ENCODE results near the gene PDE3A.

The PDE3A gene

GRCh38 chr12:20494851-20495250, 126.5 kb downstream of the PDE3A start:
- DNase-seq (ENCODE audit: low read depth) = no peak

GRCh38 chr12:20495997-20496396, 127.7 kb downstream of the PDE3A start:
- no peak for DNase-seq (ENCODE audit: low read depth)

GRCh38 chr12:20497707-20498106, 129.4 kb downstream of the PDE3A start:
- no peak for DNase-seq (ENCODE audit: low read depth)

GRCh38 chr12:20501958-20502357, 133.6 kb downstream of the PDE3A start:
- DNase-seq (ENCODE audit: low read depth) = no peak

- no peak for DNase-seq (ENCODE audit: low read depth)
These were observed 135.5 kb downstream of the PDE3A start for GRCh38 chr12:20503858-20504257.

GRCh38 chr12:20505056-20505455, 136.7 kb downstream of the PDE3A start:
- DNase-seq (ENCODE audit: low read depth) = no peak

- no peak for DNase-seq (ENCODE audit: low read depth)
These were observed 138.7 kb downstream of the PDE3A start for GRCh38 chr12:20507056-20507455.

- no peak for DNase-seq (ENCODE audit: low read depth)
These were observed 139.4 kb downstream of the PDE3A start for GRCh38 chr12:20507711-20508110.

- DNase-seq (ENCODE audit: low read depth) = no peak
These were observed 140.0 kb downstream of the PDE3A start for GRCh38 chr12:20508359-20508758.

- DNase-seq (ENCODE audit: low read depth) = no peak
These were observed 140.6 kb downstream of the PDE3A start for GRCh38 chr12:20508962-20509361.

GRCh38 chr12:20510811-20511210, 142.5 kb downstream of the PDE3A start:
- DNase-seq (ENCODE audit: low read depth) = no peak

GRCh38 chr12:20513189-20513588, 144.9 kb downstream of the PDE3A start:
- no peak for DNase-seq (ENCODE audit: low read depth)

GRCh38 chr12:20514598-20514997, 146.3 kb downstream of the PDE3A start:
- no peak for DNase-seq (ENCODE audit: low read depth)

GRCh38 chr12:20520532-20520931, 152.2 kb downstream of the PDE3A start:
- no peak for DNase-seq (ENCODE audit: low read depth)

GRCh38 chr12:20523658-20524057, 155.3 kb downstream of the PDE3A start:
- no peak for DNase-seq (ENCODE audit: low read depth)

GRCh38 chr12:20524113-20524512, 155.8 kb downstream of the PDE3A start:
- no peak for DNase-seq (ENCODE audit: low read depth)

GRCh38 chr12:20525064-20525610, 156.8 kb downstream of the PDE3A start:
- DNase-seq (ENCODE audit: low read depth) = no peak

- no peak for DNase-seq (ENCODE audit: low read depth)
These were observed 159.3 kb downstream of the PDE3A start for GRCh38 chr12:20527417-20528163.

- DNase-seq (ENCODE audit: low read depth) = no peak
These were observed 159.9 kb downstream of the PDE3A start for GRCh38 chr12:20528208-20528607.

- DNase-seq (ENCODE audit: low read depth) = no peak
These were observed 177.9 kb downstream of the PDE3A start for GRCh38 chr12:20546267-20546666.

- no peak for DNase-seq (ENCODE audit: low read depth)
These were observed 179.7 kb downstream of the PDE3A start for GRCh38 chr12:20547816-20548575.

- no peak for DNase-seq (ENCODE audit: low read depth)
These were observed 180.3 kb downstream of the PDE3A start for GRCh38 chr12:20548611-20549010.

- no peak for DNase-seq (ENCODE audit: low read depth)
These were observed 180.9 kb downstream of the PDE3A start for GRCh38 chr12:20549108-20549719.
